Tibial artery (tissue), 4 donors: ENCODE measurements around the gene C2CD2L.
"Not testable (repeated sequence)": the region's sequence is repeated elsewhere in the genome, so short reads cannot be mapped to it uniquely, and the experiment has no call there.

Experiments
- DNase-seq, 2 donors: peaks; one replicate each; pipeline ENCODE4 v3.0.0-alpha.2; 2019
- H3K27ac ChIP-seq, 2 donors: fragments of 200-600 bp; sonication (generic) in 1 of 2; 1 replicate in 1 of 2; 2 replicates in 1 of 2; pipeline ENCODE4 v1.5.1; 2018 to 2019; ENCODE audit warnings: mild to moderate bottlenecking in 1 of 2
- H3K27me3 ChIP-seq, 2 donors: fragments of 200-600 bp; sonication (generic) in 1 of 2; one replicate each; pipeline versions ENCODE4 v1.5.1 to v1.6.0; 2016 to 2019
- H3K36me3 ChIP-seq, 3 donors: fragments of 200-600 bp; sonication (generic) in 2 of 3; one replicate each; pipeline ENCODE4 v1.5.1; 2016 to 2019; ENCODE audit warnings: mild to moderate bottlenecking in 2 of 3
- H3K4me1 ChIP-seq, 4 donors: fragments of 200-600 bp; sonication (generic) in 2 of 4; 1 replicate in 3 of 4; 2 replicates in 1 of 4; pipeline ENCODE4 v1.5.1; 2016 to 2019
- H3K4me3 ChIP-seq, 2 donors: fragments of 200-600 bp; sonication (generic) in 1 of 2; 1 replicate in 1 of 2; 2 replicates in 1 of 2; pipeline ENCODE4 v1.5.1; 2018 to 2019; ENCODE audit warnings: mild to moderate bottlenecking in 2 of 2
- H3K9me3 ChIP-seq, 3 donors: fragments of 200-600 bp; sonication (generic) in 1 of 3; one replicate each; pipeline ENCODE4 v1.5.1; 2016 to 2019
- CTCF ChIP-seq, 2 experiments: fragments of 200-600 bp in 1 of 2; fragments of 450-650 bp in 1 of 2; IDR thresholded peaks; one replicate each; pipeline ENCODE4 v1.5.1; 2017 to 2019; ENCODE audit warnings: antibody characterized with exemption in 2 of 2, mild to moderate bottlenecking in 1 of 2, moderate library complexity in 1 of 2
- intact Hi-C: fragments of 100-400 bp; cut with DNase I; formaldehyde crosslinking; loops from one replicate; pipeline ENCODE4 v1.15.0; 2023; ENCODE audit warnings: low total_unique reads

The C2CD2L gene

GRCh38 chr11:119101759-119102423 lies 5.3 kb upstream of the C2CD2L start, which contains the start of gene DPAGT1:
DPAGT1 (minus strand) TSS chr11:119101853; CDS start chr11:119101655, 198 bp downstream.
- Histone ChIP-seq H3K27ac (peak within 1 kb of the TSS; percentile 83 to 93), H3K27me3 (no peaks in the 10 kb centered on the region), H3K4me1 (peaks cover 9 to 37% (median 24%) of the 10 kb centered on the region in 4 donors), H3K36me3 (peaks cover 3 to 16% (median 14%) of the 10 kb centered on the region in 3 donors), H3K4me3 (peak within 1 kb of the TSS; percentile 63 to 93), H3K9me3 (no peaks in the 10 kb centered on the region)
- no peak for TF ChIP-seq CTCF (IDR thresholded peaks at IDR 0.05)
- DNase-seq = peak; percentile 95 to 96
- intact Hi-C loops = loop anchor here (10.0 kb wide), 1 partner anchor 223 kb away; no protein-coding TSS in a partner anchor

GRCh38 chr11:119103161-119103664 lies 3.9 kb upstream of the C2CD2L start:
- Histone ChIP-seq H3K4me1 (peaks cover 9 to 41% (median 27%) of the 10 kb centered on the region in 4 donors), H3K27ac (peak overlapping the region; percentile 83 to 93), H3K4me3 (peak overlapping the region; percentile 63 to 93)
- H3K27me3 ChIP-seq, H3K9me3 ChIP-seq, H3K36me3 ChIP-seq, DNase-seq: not testable (repeated sequence)
- intact Hi-C loops = loop anchor here (10.0 kb wide), 1 partner anchor 222 kb away; no protein-coding TSS in a partner anchor

- no peaks in the 10 kb centered on the region for H3K27me3 ChIP-seq
- no peak overlapping the region for H3K4me3 ChIP-seq
- no peak for TF ChIP-seq CTCF (IDR thresholded peaks at IDR 0.05)
- no peak for DNase-seq
- peaks cover 9 to 47% (median 32%) of the 10 kb centered on the region in 4 donors for H3K4me1 ChIP-seq
- H3K27ac ChIP-seq = peak overlapping the region in 1 of 2 donors; percentile 83
- intact Hi-C loops = loop anchor here (10.0 kb wide), 1 partner anchor 221 kb away; no protein-coding TSS in a partner anchor
- H3K36me3 ChIP-seq = no peaks in the 10 kb centered on the region
- H3K9me3 ChIP-seq = no peaks in the 10 kb centered on the region
Observed at GRCh38 chr11:119103793-119104192, 3.4 kb upstream of the C2CD2L start.

GRCh38 chr11:119107538-119108145 lies 498 bp downstream of the C2CD2L start:
- no peaks in the 10 kb centered on the region for H3K27me3 ChIP-seq
- peak overlapping the region; percentile 77 to 95 for H3K4me3 ChIP-seq
- peak overlapping the region; percentile 70 to 88 for H3K27ac ChIP-seq
- peaks cover 0 to 43% (median 23%) of the 10 kb centered on the region in 4 donors for H3K4me1 ChIP-seq
- intact Hi-C loops = loop anchor here (10.0 kb wide), 1 partner anchor 217 kb away; no protein-coding TSS in a partner anchor
- TF ChIP-seq CTCF (IDR thresholded peaks at IDR 0.05) = no peak
- DNase-seq = no peak
- H3K36me3 ChIP-seq = peaks cover 12 to 22% (median 22%) of the 10 kb centered on the region in 3 donors
- no peaks in the 10 kb centered on the region for H3K9me3 ChIP-seq

- Histone ChIP-seq H3K36me3 (peaks cover 12 to 29% (median 29%) of the 10 kb centered on the region in 3 donors), H3K9me3 (no peaks in the 10 kb centered on the region), H3K27ac (peak overlapping the region; percentile 70 to 88), H3K27me3 (no peaks in the 10 kb centered on the region), H3K4me3 (peak overlapping the region; percentile 77 to 95), H3K4me1 (peaks cover 0 to 36% (median 18%) of the 10 kb centered on the region in 4 donors)
- intact Hi-C loops = loop anchor here (10.0 kb wide), 1 partner anchor 216 kb away; no protein-coding TSS in a partner anchor
- DNase-seq = no peak
- TF ChIP-seq CTCF (IDR thresholded peaks at IDR 0.05) = no peak
Observed at GRCh38 chr11:119108146-119108856, 1.2 kb downstream of the C2CD2L start.
